Activated effector memory CD4-positive, alpha-beta T cell treated with anti-CD3 and anti-CD28 coated beads, Interleukin-2, amount 50 U/mL, for 16 hours (primary cell): Measurements from ENCODE around the gene GALNT13.
"Not testable (repeated sequence)": the region's sequence is repeated elsewhere in the genome, so short reads cannot be mapped to it uniquely, and the experiment has no call there.

ENCODE experiments used
- DNase-seq: peaks from one replicate; pipeline ENCODE4 v3.0.0-alpha.2; 2020

Gene GALNT13

DNA sequence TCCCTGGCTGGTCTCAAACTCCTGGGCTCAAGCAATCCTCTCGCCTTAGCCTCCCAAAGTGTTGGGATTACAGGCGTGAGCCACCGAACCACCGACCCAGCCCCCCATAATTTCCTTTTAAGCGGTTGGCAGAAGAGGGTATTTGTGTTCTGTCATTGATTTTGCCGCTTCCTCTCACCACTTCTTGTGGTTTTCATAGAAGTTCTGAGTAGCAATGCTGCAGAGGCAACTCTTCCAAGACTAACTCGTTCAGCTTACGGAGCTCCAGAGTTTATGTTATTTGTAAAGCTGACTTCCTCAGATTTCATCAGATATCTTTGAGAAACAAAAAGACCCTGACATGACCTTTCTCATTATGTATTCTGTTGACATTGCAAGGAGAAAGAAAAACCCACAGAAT lies 565.4 kb downstream of the GALNT13 start:
- DNase-seq, result no peak

GRCh38 chr2:154439156-154439555 lies 567.4 kb downstream of the GALNT13 start:
- no peak for DNase-seq

DNA sequence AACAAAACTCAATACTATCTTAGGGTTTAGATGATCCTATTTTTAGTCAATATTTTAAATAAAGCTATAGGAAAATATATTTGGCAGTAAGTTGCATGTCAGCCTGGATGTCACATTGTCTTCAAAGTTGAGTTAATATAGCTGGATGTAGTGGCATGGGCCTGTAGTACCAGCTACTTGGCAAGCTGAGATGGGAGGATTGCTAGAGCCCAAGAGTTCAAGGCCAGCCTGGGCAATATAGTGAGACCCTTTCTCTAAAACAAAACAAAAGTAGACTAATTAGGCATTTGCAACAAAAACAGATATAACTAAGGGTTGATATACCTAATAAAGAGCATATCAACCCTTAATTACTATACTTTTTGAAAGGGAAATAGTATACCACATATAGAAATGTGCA lies 572.2 kb downstream of the GALNT13 start:
- DNase-seq, result no peak

GRCh38 chr2:154446324-154446723 lies 574.6 kb downstream of the GALNT13 start:
- no peak for DNase-seq

DNA sequence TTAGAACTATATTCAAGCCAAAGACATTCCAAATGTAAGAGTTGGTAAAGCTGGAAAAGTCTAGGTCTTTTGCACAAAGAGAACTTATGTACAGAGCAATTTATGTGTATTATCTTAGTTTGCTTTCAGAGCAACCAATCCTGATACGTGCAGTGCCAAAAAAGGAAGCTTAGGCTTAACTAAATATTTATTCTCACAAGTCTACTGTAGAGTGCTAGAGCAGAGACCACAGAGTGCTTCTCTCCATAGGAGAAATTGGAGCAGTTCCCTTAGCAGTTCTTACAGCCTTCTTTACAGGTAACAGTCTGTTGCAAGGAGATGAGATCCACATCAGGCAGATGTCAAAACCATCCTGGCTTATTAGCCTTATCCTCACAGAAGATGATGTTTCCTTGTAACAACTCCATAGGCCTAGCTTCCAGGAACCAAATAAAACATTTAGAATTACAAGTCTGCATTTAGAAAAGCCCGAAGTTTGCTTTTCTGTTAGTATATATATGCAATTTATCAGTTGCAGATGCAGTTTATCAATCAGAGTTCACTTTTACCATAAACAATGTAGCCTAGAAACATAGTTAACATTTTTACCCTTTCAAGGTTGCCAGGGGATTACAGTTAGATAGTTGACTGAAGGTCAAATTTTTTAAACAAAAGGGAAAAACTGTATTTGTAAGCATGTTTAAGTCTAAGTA lies 576.2 kb downstream of the GALNT13 start:
- no peak for DNase-seq

GRCh38 chr2:154449951-154450658 lies 578.4 kb downstream of the GALNT13 start:
- no peak for DNase-seq

DNA sequence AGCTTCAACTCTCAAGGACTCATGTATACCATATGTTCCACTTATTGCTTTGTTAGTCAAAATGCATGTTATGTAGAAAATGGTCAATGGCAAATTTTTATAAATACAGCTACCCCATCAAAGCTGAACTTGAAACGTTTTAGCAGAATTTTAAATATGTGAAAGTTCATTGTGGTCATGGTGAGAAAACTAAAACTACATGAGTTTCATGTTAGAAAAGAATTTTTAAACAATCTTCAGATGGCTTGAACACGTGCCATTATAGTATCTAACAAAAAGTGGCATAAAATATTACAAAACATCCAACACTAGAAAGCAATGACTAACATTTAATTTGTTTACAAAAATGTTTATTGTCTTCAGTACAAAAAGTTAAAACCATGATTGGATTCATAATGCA lies 580.7 kb downstream of the GALNT13 start:
- DNase-seq, result no peak

GRCh38 chr2:154452906-154453493 lies 581.3 kb downstream of the GALNT13 start:
- DNase-seq, result no peak

GRCh38 chr2:154455166-154455565 lies 583.4 kb downstream of the GALNT13 start:
- DNase-seq, result no peak

- no peak for DNase-seq
Observed at GRCh38 chr2:154455866-154456265, 584.1 kb downstream of the GALNT13 start.

- no peak for DNase-seq
Observed at GRCh38 chr2:154457286-154457685, 585.6 kb downstream of the GALNT13 start.

DNA sequence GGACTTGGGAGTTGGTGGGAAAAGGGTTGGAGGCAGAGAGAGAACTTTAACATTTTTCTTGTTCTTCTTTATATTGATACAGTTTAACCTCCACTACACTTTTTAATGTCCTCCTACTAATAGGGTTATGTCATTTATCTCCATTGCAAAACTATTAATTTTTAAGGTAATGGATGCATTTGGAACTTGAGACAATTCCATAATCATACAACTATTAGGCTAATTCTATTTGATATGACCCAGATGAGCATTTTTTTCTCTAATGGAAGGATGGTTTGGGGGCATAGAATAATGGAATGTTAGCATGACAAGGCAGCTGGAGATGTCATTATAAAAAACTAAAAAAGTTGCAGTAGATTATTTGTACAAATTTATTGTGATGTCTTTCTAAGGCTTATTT lies 587.6 kb downstream of the GALNT13 start:
- DNase-seq, result no peak

DNA sequence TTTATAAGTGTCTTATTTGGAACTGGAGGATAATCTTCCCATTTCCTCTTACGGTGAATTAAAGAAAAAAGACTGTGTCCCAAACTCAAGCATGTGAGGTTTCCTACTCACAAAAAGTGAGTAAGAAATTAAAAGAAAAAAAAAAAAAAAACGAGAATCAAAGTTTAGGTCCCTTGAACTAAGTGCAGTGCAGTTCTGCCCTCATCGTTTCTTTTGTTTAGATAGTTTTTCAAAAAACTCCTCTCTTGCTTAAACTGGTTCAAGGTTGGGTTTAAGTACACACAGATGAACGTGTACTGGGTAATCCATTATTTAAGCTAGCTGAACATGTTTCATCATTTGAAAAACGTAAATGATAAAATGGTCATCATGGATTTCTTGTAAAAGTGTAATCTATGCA lies 590.9 kb downstream of the GALNT13 start:
- DNase-seq, result no peak

DNA sequence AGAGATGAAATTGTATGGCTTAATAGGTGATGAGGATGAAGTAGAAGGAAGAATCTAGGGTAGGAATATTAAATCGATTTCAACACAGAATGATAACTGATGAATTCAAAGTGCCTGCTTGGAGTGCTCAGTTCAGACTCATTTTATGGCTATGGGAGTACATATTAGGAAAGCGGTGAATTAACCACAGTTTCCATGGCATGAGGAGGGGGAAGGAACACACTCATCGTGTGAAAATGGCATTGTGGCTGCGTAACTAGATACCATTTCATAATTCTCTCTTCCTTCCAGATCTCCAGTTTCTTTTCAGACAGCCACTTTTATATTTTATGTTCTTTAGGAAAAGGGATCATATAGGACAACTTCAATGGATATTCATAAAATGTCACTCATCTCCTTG lies 594.5 kb downstream of the GALNT13 start:
- no peak for DNase-seq

- no peak for DNase-seq
Observed at GRCh38 chr2:154470376-154470775, 598.7 kb downstream of the GALNT13 start.

GRCh38 chr2:154471492-154471891 lies 599.8 kb downstream of the GALNT13 start:
- DNase-seq, result not testable (repeated sequence)

GRCh38 chr2:154477319-154477718 lies 605.6 kb downstream of the GALNT13 start:
- DNase-seq, result no peak

DNA sequence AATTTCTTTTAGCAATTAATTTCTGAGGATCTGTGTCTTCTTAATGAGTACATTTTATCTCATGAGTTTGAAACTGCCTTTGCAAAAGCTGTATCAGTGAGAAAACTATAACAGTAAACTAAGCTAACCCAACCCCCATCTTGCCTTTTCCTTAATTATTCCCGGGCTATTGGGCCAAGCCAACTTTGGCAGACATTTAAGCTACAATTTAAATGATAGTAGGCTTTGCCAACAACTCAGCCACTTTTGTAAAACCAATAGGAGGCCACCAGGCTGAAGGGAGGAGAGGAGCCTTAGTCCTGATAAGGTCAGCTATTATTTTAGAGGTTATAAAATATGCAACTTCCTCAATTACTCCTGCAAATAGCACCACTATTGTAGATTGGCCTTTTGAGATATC lies 608.8 kb downstream of the GALNT13 start:
- no peak for DNase-seq

GRCh38 chr2:154481336-154481735 lies 609.6 kb downstream of the GALNT13 start:
- no peak for DNase-seq

- no peak for DNase-seq
Observed at GRCh38 chr2:154484338-154485099, 612.8 kb downstream of the GALNT13 start.

DNA sequence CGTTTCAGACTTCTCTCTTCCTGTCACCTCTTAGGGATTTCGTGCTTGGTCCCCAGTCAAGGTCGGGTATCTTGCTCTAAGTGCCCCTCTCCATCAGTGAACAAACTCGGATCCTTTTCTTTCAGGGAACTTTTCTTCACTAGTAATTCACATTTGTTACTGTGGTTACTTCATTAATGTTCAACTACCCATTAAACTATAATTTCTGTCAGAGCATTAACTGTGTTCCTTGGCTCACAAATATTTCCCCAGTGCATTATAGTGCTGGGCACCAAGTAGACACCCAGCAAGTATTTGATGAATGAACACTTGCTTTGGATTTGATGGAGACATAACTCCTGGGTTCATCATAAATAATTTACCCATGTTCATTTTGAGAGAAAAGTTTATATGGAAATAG lies 617.1 kb downstream of the GALNT13 start:
- DNase-seq, result no peak

- no peak for DNase-seq
Observed at GRCh38 chr2:154489266-154489858, 617.6 kb downstream of the GALNT13 start.

DNA sequence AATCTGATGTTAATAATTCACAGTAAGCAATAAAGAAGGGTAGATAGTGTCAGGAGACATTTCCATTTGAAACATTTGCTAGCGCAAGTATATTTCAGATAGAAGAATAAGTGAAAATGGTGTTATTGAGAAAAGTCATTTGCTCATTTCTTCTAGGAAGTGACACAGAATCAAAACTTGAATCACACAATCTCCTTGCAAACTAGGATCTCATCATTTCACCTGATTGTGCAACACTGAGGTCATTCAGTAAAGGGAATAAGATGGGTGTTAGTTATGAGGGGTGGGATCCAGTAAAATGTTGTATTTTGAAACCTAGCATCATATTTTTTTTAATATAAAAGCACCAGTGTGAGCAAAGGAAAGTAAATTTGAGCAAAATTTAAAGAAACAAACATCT lies 618.8 kb downstream of the GALNT13 start:
- no peak for DNase-seq
